Mesenchymal stem cell (in vitro differentiated cells and primary cell): ENCODE measurements around the gene GPRIN3.

Experiments
- DNase-seq: peaks from one replicate; pipeline ENCODE4 v3.0.0-alpha.2; 2013
- H2AFZ ChIP-seq: one replicate; pipeline ENCODE4 v1.6.1; 2013; ENCODE audit warnings: low read depth, mild to moderate bottlenecking, control low read depth, inconsistent platforms, low read length, moderate library complexity
- H2AK5ac ChIP-seq: 2 replicates; pipeline ENCODE4 v1.6.1; 2013; ENCODE audit warnings: low read length, moderate library complexity, mild to moderate bottlenecking, inconsistent platforms; ENCODE audit not compliant: severe bottlenecking
- H2BK120ac ChIP-seq: one replicate; pipeline ENCODE4 v1.6.1; 2013; ENCODE audit warnings: low read depth, mild to moderate bottlenecking, inconsistent platforms, low read length, moderate library complexity
- H2BK12ac ChIP-seq, 2 experiments: one replicate each; pipeline ENCODE4 v1.6.1; 2013; ENCODE audit warnings: inconsistent platforms in 2 of 2, low read length in 2 of 2, mild to moderate bottlenecking in 2 of 2, moderate library complexity in 2 of 2, control low read depth in 1 of 2
- H2BK15ac ChIP-seq: one replicate; pipeline ENCODE4 v1.6.1; 2013; ENCODE audit warnings: mild to moderate bottlenecking, low read depth, inconsistent platforms; ENCODE audit not compliant: poor library complexity, severe bottlenecking
- H2BK5ac ChIP-seq: 2 replicates; pipeline ENCODE4 v1.6.1; 2013; ENCODE audit warnings: low read depth, mild to moderate bottlenecking, low read length, control low read depth, inconsistent platforms; ENCODE audit not compliant: poor library complexity, severe bottlenecking
- H3K14ac ChIP-seq, 2 experiments: one replicate each; pipeline ENCODE4 v1.6.1; 2013; ENCODE audit warnings: inconsistent platforms in 2 of 2, low read length in 2 of 2, control low read depth in 1 of 2, mild to moderate bottlenecking in 1 of 2, moderate library complexity in 1 of 2
- H3K18ac ChIP-seq, 2 experiments: one replicate each; pipeline ENCODE4 v1.6.1; 2013; ENCODE audit warnings: inconsistent platforms in 2 of 2, low read length in 2 of 2, control low read depth in 1 of 2, low read depth in 1 of 2, mild to moderate bottlenecking in 1 of 2
- H3K23ac ChIP-seq, 2 experiments: one replicate each; pipeline ENCODE4 v1.6.1; 2013; ENCODE audit warnings: inconsistent platforms in 2 of 2, low read length in 2 of 2, mild to moderate bottlenecking in 2 of 2, moderate library complexity in 2 of 2, control low read depth in 1 of 2
- H3K27ac ChIP-seq: 2 replicates; pipeline ENCODE4 v1.5.1; 2013; ENCODE audit warnings: mild to moderate bottlenecking, moderate library complexity, low read length, control low read depth, inconsistent platforms; ENCODE audit not compliant: poor library complexity, severe bottlenecking
- H3K27me3 ChIP-seq, 2 experiments: 2 replicates each; pipeline versions ENCODE4 v1.6.1 to v1.7.0; 2013; ENCODE audit warnings: low read length in 2 of 2, mild to moderate bottlenecking in 2 of 2, moderate library complexity in 2 of 2, control low read depth in 1 of 2, inconsistent platforms in 1 of 2; ENCODE audit not compliant: control insufficient read depth in 1 of 2, insufficient read depth in 1 of 2
- H3K36me3 ChIP-seq, 2 experiments: 2 replicates each; pipeline versions ENCODE4 v1.6.1 to v1.7.0; 2013; ENCODE audit warnings: low read length in 2 of 2, control low read depth in 1 of 2, inconsistent platforms in 1 of 2, low read depth in 1 of 2, mild to moderate bottlenecking in 1 of 2; ENCODE audit not compliant: insufficient read depth in 2 of 2, control insufficient read depth in 1 of 2
- H3K4ac ChIP-seq, 2 experiments: one replicate each; pipeline ENCODE4 v1.6.1; 2013; ENCODE audit warnings: inconsistent platforms in 2 of 2, low read length in 2 of 2, mild to moderate bottlenecking in 2 of 2, moderate library complexity in 2 of 2, control low read depth in 1 of 2, low read depth in 1 of 2
- H3K4me1 ChIP-seq: 2 replicates; pipeline ENCODE4 v1.6.1; 2013; ENCODE audit warnings: low read depth, low read length, control low read depth; ENCODE audit not compliant: control insufficient read depth, insufficient read depth
- H3K4me2 ChIP-seq: 2 replicates; pipeline ENCODE4 v1.6.1; 2013; ENCODE audit warnings: low read length, mild to moderate bottlenecking, inconsistent platforms; ENCODE audit not compliant: poor library complexity, severe bottlenecking
- H3K4me3 ChIP-seq, 2 experiments: 2 replicates each; pipeline versions ENCODE4 v1.5.1 to v1.7.0; 2013; ENCODE audit warnings: low read length in 2 of 2, mild to moderate bottlenecking in 2 of 2, control low read depth in 1 of 2, low read depth in 1 of 2; ENCODE audit not compliant: insufficient read depth in 1 of 2
- H3K79me1 ChIP-seq: replicated peaks from 2 replicates; pipeline ENCODE4 v1.6.1; 2013; ENCODE audit warnings: mild to moderate bottlenecking, control low read depth, low read length, inconsistent platforms; ENCODE audit not compliant: poor library complexity, severe bottlenecking
- H3K9ac ChIP-seq: 2 replicates; pipeline ENCODE4 v1.7.0; 2013; ENCODE audit warnings: mild to moderate bottlenecking, low read length, moderate library complexity
- H3K9me3 ChIP-seq: 2 replicates; pipeline ENCODE4 v1.7.0; 2013; ENCODE audit warnings: mild to moderate bottlenecking, low read length; ENCODE audit not compliant: control insufficient read depth
- H4K8ac ChIP-seq: one replicate; pipeline ENCODE4 v1.6.1; 2013; ENCODE audit warnings: inconsistent platforms, mild to moderate bottlenecking, low read length, moderate library complexity
- H4K91ac ChIP-seq: one replicate; pipeline ENCODE4 v1.6.1; 2013; ENCODE audit warnings: mild to moderate bottlenecking, low read length, inconsistent platforms
- WGBS: methylation state at CpG from one replicate; pipeline ENCODE4 v1.1.7; 2013; ENCODE audit warnings: mixed read lengths; 5-methylcytosine and 5-hydroxymethylcytosine counted together

GPRIN3 gene

GRCh38 chr4:89285745-89286144 is 21.9 kb downstream of the GPRIN3 start:
- Histone ChIP-seq H3K4me1 (no peaks in the 10 kb centered on the region), H2BK15ac (no peak overlapping the region), H2BK12ac (no peak overlapping the region), H3K18ac (no peak overlapping the region), H4K8ac (no peak overlapping the region), H2AFZ (no peak overlapping the region), H3K4me3 (no peak overlapping the region), H3K27ac (no peak overlapping the region), H3K36me3 (no peaks in the 10 kb centered on the region), H2AK5ac (no peak overlapping the region), H3K4ac (no peak overlapping the region), H3K14ac (no peak overlapping the region), H3K27me3 (peaks cover 0 to 5% of the 10 kb centered on the region in 2 experiments), H3K23ac (no peak overlapping the region), H3K9me3 (no peaks in the 10 kb centered on the region), H2BK120ac (no peak overlapping the region), H3K9ac (no peak overlapping the region), H4K91ac (no peak overlapping the region), H3K79me1 (no peaks in the 10 kb centered on the region), H2BK5ac (no peak overlapping the region), H3K4me2 (no peak overlapping the region)
- WGBS = 75% methylated on average over 1 of the region's 2 CpGs
- no peak for DNase-seq

- Histone ChIP-seq H2AK5ac (no peak overlapping the region), H3K4me2 (no peak overlapping the region), H2AFZ (no peak overlapping the region), H2BK15ac (no peak overlapping the region), H3K27ac (no peak overlapping the region), H2BK120ac (no peak overlapping the region), H3K4ac (no peak overlapping the region), H3K4me3 (no peak overlapping the region), H3K9ac (no peak overlapping the region), H3K79me1 (no peaks in the 10 kb centered on the region), H3K23ac (no peak overlapping the region), H3K36me3 (no peaks in the 10 kb centered on the region), H3K4me1 (no peaks in the 10 kb centered on the region), H2BK12ac (no peak overlapping the region), H3K14ac (no peak overlapping the region), H3K9me3 (no peaks in the 10 kb centered on the region), H3K18ac (no peak overlapping the region), H4K91ac (no peak overlapping the region), H3K27me3 (peaks cover 0 to 5% of the 10 kb centered on the region in 2 experiments), H4K8ac (no peak overlapping the region), H2BK5ac (no peak overlapping the region)
- no CpG with 5 or more reads among the region's 3 CpGs for WGBS
- no peak for DNase-seq
These were observed 22.8 kb downstream of the GPRIN3 start for GRCh38 chr4:89284828-89285227.

- no peak overlapping the region for H2BK120ac ChIP-seq
- no peaks in the 10 kb centered on the region for H3K4me1 ChIP-seq
- no peak overlapping the region for H2BK15ac ChIP-seq
- no peak overlapping the region for H3K14ac ChIP-seq
- H2AFZ ChIP-seq = no peak overlapping the region
- H2BK12ac ChIP-seq = no peak overlapping the region
- WGBS = 93% methylated on average over 2 of the region's 2 CpGs
- DNase-seq = no peak
- H3K27ac ChIP-seq = no peak overlapping the region
- no peak overlapping the region for H3K18ac ChIP-seq
- H2AK5ac ChIP-seq = no peak overlapping the region
- H3K4ac ChIP-seq = no peak overlapping the region
- no peak overlapping the region for H3K4me2 ChIP-seq
- H3K23ac ChIP-seq = no peak overlapping the region
- peaks cover 0 to 3% of the 10 kb centered on the region in 2 experiments for H3K27me3 ChIP-seq
- H2BK5ac ChIP-seq = no peak overlapping the region
- no peaks in the 10 kb centered on the region for H3K9me3 ChIP-seq
- H3K79me1 ChIP-seq = no peaks in the 10 kb centered on the region
- no peaks in the 10 kb centered on the region for H3K36me3 ChIP-seq
- H3K4me3 ChIP-seq = no peak overlapping the region
- no peak overlapping the region for H3K9ac ChIP-seq
- H4K91ac ChIP-seq = no peak overlapping the region
- no peak overlapping the region for H4K8ac ChIP-seq
These were observed 23.6 kb downstream of the GPRIN3 start for GRCh38 chr4:89284020-89284424.

- Histone ChIP-seq H3K18ac (no peak overlapping the region), H3K9ac (no peak overlapping the region), H3K23ac (no peak overlapping the region), H4K8ac (no peak overlapping the region), H3K14ac (no peak overlapping the region), H2AFZ (no peak overlapping the region), H3K36me3 (no peaks in the 10 kb centered on the region), H3K4me1 (no peaks in the 10 kb centered on the region), H3K4me3 (no peak overlapping the region), H4K91ac (no peak overlapping the region), H3K4me2 (no peak overlapping the region), H3K9me3 (no peaks in the 10 kb centered on the region), H2BK15ac (no peak overlapping the region), H3K27me3 (no peaks in the 10 kb centered on the region), H2AK5ac (no peak overlapping the region), H3K79me1 (no peaks in the 10 kb centered on the region), H3K27ac (no peak overlapping the region), H2BK120ac (no peak overlapping the region), H2BK5ac (no peak overlapping the region), H3K4ac (no peak overlapping the region), H2BK12ac (no peak overlapping the region)
- WGBS = 96% methylated on average over 5 of the region's 5 CpGs
- peak; percentile 62 for DNase-seq
These were observed 24.2 kb downstream of the GPRIN3 start for GRCh38 chr4:89283226-89284009.
